Brain microvascular endothelial cell (primary cell): ENCODE measurements around the gene THSD7B.

Source experiments
- DNase-seq: peaks from one replicate; pipeline ENCODE4 v3.0.0-alpha.2; 2020
- H3K27ac ChIP-seq: fragments of 250-450 bp; sonication (Bioruptor Pico); 2 replicates; pipeline ENCODE4 v1.5.1; 2020; ENCODE audit warnings: mild to moderate bottlenecking, moderate library complexity
- H3K27me3 ChIP-seq: fragments of 250-450 bp; sonication (Bioruptor Pico); replicated peaks from 2 replicates; pipeline ENCODE4 v1.5.1; 2020; ENCODE audit warnings: mild to moderate bottlenecking
- H3K36me3 ChIP-seq: fragments of 250-450 bp; sonication (Bioruptor Pico); replicated peaks from 2 replicates; pipeline ENCODE4 v1.5.1; 2020; ENCODE audit warnings: mild to moderate bottlenecking
- H3K4me3 ChIP-seq: 2 replicates; pipeline ENCODE4 v1.5.1; 2011; ENCODE audit warnings: low read depth, mild to moderate bottlenecking, control low read depth, low read length, moderate library complexity
- CTCF ChIP-seq: IDR thresholded peaks from 2 replicates; pipeline ENCODE4 v1.5.1; 2011; ENCODE audit warnings: low read depth, mild to moderate bottlenecking, moderate library complexity, low read length, control low read depth, inconsistent platforms; ENCODE audit errors: missing control alignments
- in situ Hi-C: cut with HindIII; loops from 2 replicates; pipeline ENCODE4 v1.10.0; 2017; ENCODE audit warnings: low sequenced_read_pairs, low pct_ligation_motif_present

The THSD7B gene

DNA sequence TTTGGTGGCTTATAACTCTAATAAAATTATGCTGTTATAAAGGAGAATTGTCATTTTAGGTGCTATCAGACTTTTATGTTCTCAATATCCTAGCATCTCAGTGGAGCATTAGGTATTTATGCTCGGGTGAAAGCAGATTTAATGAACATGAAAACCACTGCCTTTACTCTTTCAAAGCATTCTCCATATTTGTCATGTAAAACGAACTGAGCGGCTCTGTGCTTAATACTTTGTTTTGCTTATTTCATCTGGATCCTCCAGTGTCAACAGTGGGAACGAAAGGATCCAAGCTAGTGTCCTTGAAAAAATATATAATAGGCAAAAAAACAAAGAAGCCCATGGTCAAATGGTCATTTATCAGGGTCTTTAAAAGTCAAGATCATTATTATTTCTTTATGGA is 53.5 kb downstream of the THSD7B start:
- Histone ChIP-seq H3K36me3 (no peaks in the 10 kb centered on the region), H3K27ac (no peak overlapping the region), H3K27me3 (no peaks in the 10 kb centered on the region), H3K4me3 (no peak overlapping the region)
- in situ Hi-C loops, result no loop called here
- DNase-seq, result no peak
- TF ChIP-seq CTCF, result no peak

DNA sequence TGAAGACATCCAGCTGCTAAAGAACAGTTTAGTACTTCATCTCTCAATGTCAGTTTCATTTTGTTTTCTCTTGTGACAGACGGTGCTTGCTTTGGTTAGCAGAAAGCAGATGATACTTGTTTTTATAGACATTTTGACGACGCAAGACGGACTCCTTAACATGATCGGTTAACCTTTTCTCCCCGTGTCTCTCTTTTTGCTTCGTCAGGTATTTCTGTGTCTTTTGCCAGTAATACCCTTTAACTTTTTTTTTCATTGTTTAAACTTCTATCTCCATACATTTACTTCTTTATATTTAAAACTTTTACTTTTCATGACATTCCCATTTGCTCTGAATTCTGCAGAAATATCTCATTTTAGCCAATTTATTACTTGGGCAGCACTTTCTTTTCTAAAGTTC is 57.9 kb downstream of the THSD7B start:
- H3K4me3 ChIP-seq, result no peak overlapping the region
- TF ChIP-seq CTCF, result no peak
- DNase-seq, result no peak
- in situ Hi-C loops, result no loop called here
- H3K27me3 ChIP-seq, result no peaks in the 10 kb centered on the region
- no peaks in the 10 kb centered on the region for H3K36me3 ChIP-seq
- H3K27ac ChIP-seq, result no peak overlapping the region

DNA sequence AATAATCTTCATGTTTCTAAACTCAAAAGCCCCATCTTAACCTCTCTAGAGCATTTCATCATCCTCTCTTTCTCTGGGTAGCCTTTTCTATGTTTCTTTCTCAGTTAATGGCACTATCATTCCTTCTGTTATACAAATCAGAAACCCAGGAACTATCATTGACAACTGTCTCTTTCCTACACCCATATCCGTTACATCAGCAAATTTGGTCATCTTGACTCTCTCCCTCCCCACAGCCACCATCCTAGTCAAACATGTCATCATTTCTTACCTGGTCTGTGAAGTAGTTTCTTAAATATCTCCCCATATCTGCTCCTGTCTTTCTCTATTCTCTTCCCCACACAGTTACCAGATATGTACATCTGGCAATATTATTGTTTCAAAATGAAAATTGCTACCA is 62.8 kb downstream of the THSD7B start:
- H3K27me3 ChIP-seq, result no peaks in the 10 kb centered on the region
- no peak overlapping the region for H3K27ac ChIP-seq
- DNase-seq, result no peak
- no peak overlapping the region for H3K4me3 ChIP-seq
- no peaks in the 10 kb centered on the region for H3K36me3 ChIP-seq
- no peak for TF ChIP-seq CTCF
- in situ Hi-C loops, result no loop called here

GRCh38 chr2:136828774-136829173 is 63.4 kb downstream of the THSD7B start:
- no peak overlapping the region for H3K4me3 ChIP-seq
- H3K36me3 ChIP-seq, result no peaks in the 10 kb centered on the region
- no peak for TF ChIP-seq CTCF
- DNase-seq, result no peak
- in situ Hi-C loops, result no loop called here
- no peaks in the 10 kb centered on the region for H3K27me3 ChIP-seq
- H3K27ac ChIP-seq, result no peak overlapping the region

- Histone ChIP-seq H3K27ac (no peak overlapping the region), H3K36me3 (no peaks in the 10 kb centered on the region), H3K4me3 (no peak overlapping the region), H3K27me3 (no peaks in the 10 kb centered on the region)
- no peak for TF ChIP-seq CTCF
- in situ Hi-C loops, result no loop called here
- no peak for DNase-seq
Measured at GRCh38 chr2:136844546-136844945, 79.2 kb downstream of the THSD7B start.

- no peak for TF ChIP-seq CTCF
- H3K4me3 ChIP-seq, result no peak overlapping the region
- no peak for DNase-seq
- in situ Hi-C loops, result no loop called here
- H3K27me3 ChIP-seq, result no peaks in the 10 kb centered on the region
- H3K36me3 ChIP-seq, result no peaks in the 10 kb centered on the region
- no peak overlapping the region for H3K27ac ChIP-seq
Measured at GRCh38 chr2:136858656-136859055, 93.3 kb downstream of the THSD7B start.
